Left colon (tissue), 2 donors: ENCODE data around the gene BARHL2. TPM values are rescaled to one million over a fixed set of nuclear protein-coding genes. Genes with fewer than 3 reads are reported as not detected.

Experiments used
- ATAC-seq: fragments of 200-7000 bp; cut with Tn5 transposase; one replicate; pipeline ENCODE4 v1.9.1; 2020; ENCODE audit warnings: mild to moderate bottlenecking, moderate library complexity
- DNase-seq, 2 donors: peaks; one replicate each; pipeline ENCODE4 v3.0.0-alpha.2; 2020
- intact Hi-C, 2 donors: fragments of 100-400 bp; cut with DNase I in 1 of 2; cut with micrococcal nuclease in 1 of 2; formaldehyde crosslinking; loops; one replicate each; pipeline versions ENCODE4 v1.11.2 to v1.14.0; 2022; cut with DNase I, micrococcal nuclease
- long read RNA-seq: library from polyadenylated mRNA; unstranded; transcript quantifications from one replicate; pipeline ENCODE4 v2.0.0, GENCODE V29; 2021
- total RNA-seq, 2 donors: library from RNA; stranded (reverse); fragmentation: NEBNext Ultra II Directional; extraction: Animal tissue kit (Norgen Biotek cat#: 25700); gene quantifications; one replicate each; pipeline ENCODE4 v1.2.1, GENCODE V29; 2021
- donor health status: DM: no; HTN: no; CAD: no.
- donor health status: DM: yes; HTN: yes; CAD: no.

BARHL2 gene
- total RNA-seq: not detected
- long read RNA-seq: 0 reads

GRCh38 chr1:90716552-90717355 lies at the start of gene BARHL2:
Gene BARHL2, minus strand, starts transcription at chr1:90717302. Its CDS starts 107 bp downstream, at chr1:90717195.
- no peak for ATAC-seq
- intact Hi-C loops: no loop called here

GRCh38 chr1:90763930-90764329 lies 46.8 kb upstream of the BARHL2 start:
- intact Hi-C loops: no loop called here
- ATAC-seq (no peak), DNase-seq (no peak)

More at GRCh38 chr1:90716552-90717355, at the start of gene BARHL2:
- DNase-seq: no peak

GRCh38 chr1:90763506-90763905 lies 46.4 kb upstream of the BARHL2 start:
- no peak for ATAC-seq

GRCh38 chr1:90761781-90762589 lies 44.9 kb upstream of the BARHL2 start:
- intact Hi-C loops: no loop called here
- no peak for ATAC-seq
- DNase-seq: no peak

More at GRCh38 chr1:90763506-90763905, 46.4 kb upstream of the BARHL2 start:
- no peak for DNase-seq
- intact Hi-C loops: no loop called here

GRCh38 chr1:90761156-90761555 lies 44.1 kb upstream of the BARHL2 start:
- DNase-seq: no peak
- intact Hi-C loops: no loop called here
- ATAC-seq: no peak

GRCh38 chr1:90753556-90753955 lies 36.5 kb upstream of the BARHL2 start:
- no peak for DNase-seq
- intact Hi-C loops: no loop called here
- ATAC-seq: no peak

GRCh38 chr1:90748668-90749067 lies 31.6 kb upstream of the BARHL2 start:
- DNase-seq: no peak
- intact Hi-C loops: no loop called here
- ATAC-seq: no peak

- intact Hi-C loops: no loop called here
- no peak for DNase-seq
These were observed 29.8 kb upstream of the BARHL2 start for GRCh38 chr1:90746857-90747256.

GRCh38 chr1:90745972-90746371 lies 28.9 kb upstream of the BARHL2 start:
- DNase-seq (no peak), ATAC-seq (no peak)
- intact Hi-C loops: no loop called here

More at GRCh38 chr1:90746857-90747256, 29.8 kb upstream of the BARHL2 start:
- no peak for ATAC-seq

- DNase-seq (no peak), ATAC-seq (no peak)
- intact Hi-C loops: no loop called here
These were observed 15.0 kb upstream of the BARHL2 start for GRCh38 chr1:90732136-90732535.

GRCh38 chr1:90731382-90732050 lies 14.4 kb upstream of the BARHL2 start:
- DNase-seq: no peak
- intact Hi-C loops: no loop called here
- no peak for ATAC-seq

- DNase-seq (no peak), ATAC-seq (peak; percentile 26)
- intact Hi-C loops: no loop called here
These were observed 13.3 kb upstream of the BARHL2 start for GRCh38 chr1:90730243-90731022.

- no peak for DNase-seq
- intact Hi-C loops: loop anchor here in 1 of 2 donors (10.0 kb wide), 1 partner anchor 235 kb away; no protein-coding TSS in a partner anchor
- peak; percentile 64 for ATAC-seq
These were observed 12.6 kb upstream of the BARHL2 start for GRCh38 chr1:90729504-90730242.

- intact Hi-C loops: loop anchor here in 1 of 2 donors (10.0 kb wide), 1 partner anchor 236 kb away; no protein-coding TSS in a partner anchor
- DNase-seq (no peak), ATAC-seq (no peak)
These were observed 11.6 kb upstream of the BARHL2 start for GRCh38 chr1:90728502-90729287.

- no peak for ATAC-seq
- no peak for DNase-seq
- intact Hi-C loops: loop anchor here in 1 of 2 donors (10.0 kb wide), 1 partner anchor 237 kb away; no protein-coding TSS in a partner anchor
These were observed 10.9 kb upstream of the BARHL2 start for GRCh38 chr1:90727917-90728501.

- DNase-seq: no peak
- intact Hi-C loops: loop anchor here in 1 of 2 donors (10.0 kb wide), 1 partner anchor 238 kb away; no protein-coding TSS in a partner anchor
- no peak for ATAC-seq
These were observed 9.9 kb upstream of the BARHL2 start for GRCh38 chr1:90726986-90727480.
